BE2C (cell line): ENCODE data around the gene RIC3.
"Not testable (repeated sequence)": the region's sequence is repeated elsewhere in the genome, so short reads cannot be mapped to it uniquely, and the experiment has no call there.

Source experiments
- DNase-seq: peaks from one replicate; pipeline ENCODE4 v3.0.0-alpha.2; 2020
- H3K27me3 ChIP-seq: fragments of 250-450 bp; sonication (Bioruptor Pico); 2 replicates; pipeline ENCODE4 v1.5.1; 2020; ENCODE audit warnings: mild to moderate bottlenecking
- H3K36me3 ChIP-seq: fragments of 250-450 bp; sonication (Bioruptor Pico); 2 replicates; pipeline ENCODE4 v1.5.1; 2020; ENCODE audit warnings: mild to moderate bottlenecking
- H3K4me1 ChIP-seq: fragments of 250-450 bp; sonication (Bioruptor Pico); 2 replicates; pipeline ENCODE4 v1.5.1; 2020
- H3K4me3 ChIP-seq: 2 replicates; pipeline ENCODE4 v1.5.1; 2011; ENCODE audit warnings: low read depth, low read length
- H3K9me3 ChIP-seq: fragments of 250-450 bp; sonication (Bioruptor Pico); 2 replicates; pipeline ENCODE4 v1.5.1; 2020
- TF ChIP-seq, protein P1 (sequence below): IDR thresholded peaks from 2 replicates; pipeline ENCODE4 v1.5.1; 2012; ENCODE audit warnings: mild to moderate bottlenecking, low read depth, low read length

Gene RIC3

DNA sequence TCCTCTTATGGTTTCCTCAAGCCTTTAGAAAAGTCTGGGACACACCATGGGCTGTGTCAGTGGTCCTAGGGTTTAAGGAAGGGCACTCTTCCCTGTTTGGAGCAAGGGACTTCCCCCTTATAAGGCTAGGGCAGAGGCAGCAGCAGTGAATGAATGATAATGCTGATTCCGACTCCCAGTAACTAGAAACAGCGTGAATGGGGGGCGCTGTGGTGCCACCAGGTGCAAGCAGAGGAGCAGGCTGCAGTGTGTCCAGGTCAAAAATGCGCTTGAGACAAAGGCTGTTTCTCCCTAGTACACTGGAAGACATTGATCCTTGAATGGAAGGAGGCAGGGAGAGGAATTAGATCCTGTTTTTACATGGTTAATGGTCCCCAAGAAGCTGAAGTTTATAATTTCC is 11.6 kb upstream of the RIC3 start:
- H3K9me3 ChIP-seq: no peaks in the 10 kb centered on the region
- DNase-seq: no peak
- no peaks in the 10 kb centered on the region for H3K36me3 ChIP-seq
- TF ChIP-seq, protein P1, sequence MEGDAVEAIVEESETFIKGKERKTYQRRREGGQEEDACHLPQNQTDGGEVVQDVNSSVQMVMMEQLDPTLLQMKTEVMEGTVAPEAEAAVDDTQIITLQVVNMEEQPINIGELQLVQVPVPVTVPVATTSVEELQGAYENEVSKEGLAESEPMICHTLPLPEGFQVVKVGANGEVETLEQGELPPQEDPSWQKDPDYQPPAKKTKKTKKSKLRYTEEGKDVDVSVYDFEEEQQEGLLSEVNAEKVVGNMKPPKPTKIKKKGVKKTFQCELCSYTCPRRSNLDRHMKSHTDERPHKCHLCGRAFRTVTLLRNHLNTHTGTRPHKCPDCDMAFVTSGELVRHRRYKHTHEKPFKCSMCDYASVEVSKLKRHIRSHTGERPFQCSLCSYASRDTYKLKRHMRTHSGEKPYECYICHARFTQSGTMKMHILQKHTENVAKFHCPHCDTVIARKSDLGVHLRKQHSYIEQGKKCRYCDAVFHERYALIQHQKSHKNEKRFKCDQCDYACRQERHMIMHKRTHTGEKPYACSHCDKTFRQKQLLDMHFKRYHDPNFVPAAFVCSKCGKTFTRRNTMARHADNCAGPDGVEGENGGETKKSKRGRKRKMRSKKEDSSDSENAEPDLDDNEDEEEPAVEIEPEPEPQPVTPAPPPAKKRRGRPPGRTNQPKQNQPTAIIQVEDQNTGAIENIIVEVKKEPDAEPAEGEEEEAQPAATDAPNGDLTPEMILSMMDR: no peak
- no peak overlapping the region for H3K4me3 ChIP-seq
- H3K4me1 ChIP-seq: no peaks in the 10 kb centered on the region
- no peaks in the 10 kb centered on the region for H3K27me3 ChIP-seq

GRCh38 chr11:8178297-8178696 is 9.5 kb upstream of the RIC3 start:
- Histone ChIP-seq H3K36me3 (no peaks in the 10 kb centered on the region), H3K27me3 (no peaks in the 10 kb centered on the region), H3K9me3 (no peaks in the 10 kb centered on the region), H3K4me3 (no peak overlapping the region), H3K4me1 (no peaks in the 10 kb centered on the region)
- TF ChIP-seq, protein P1: no peak
- DNase-seq: no peak

- Histone ChIP-seq H3K9me3 (no peaks in the 10 kb centered on the region), H3K4me3 (no peak overlapping the region), H3K36me3 (no peaks in the 10 kb centered on the region), H3K27me3 (no peaks in the 10 kb centered on the region), H3K4me1 (no peaks in the 10 kb centered on the region)
- DNase-seq: no peak
- TF ChIP-seq, protein P1: no peak
These were observed 8.3 kb upstream of the RIC3 start for GRCh38 chr11:8177136-8177535.

DNA sequence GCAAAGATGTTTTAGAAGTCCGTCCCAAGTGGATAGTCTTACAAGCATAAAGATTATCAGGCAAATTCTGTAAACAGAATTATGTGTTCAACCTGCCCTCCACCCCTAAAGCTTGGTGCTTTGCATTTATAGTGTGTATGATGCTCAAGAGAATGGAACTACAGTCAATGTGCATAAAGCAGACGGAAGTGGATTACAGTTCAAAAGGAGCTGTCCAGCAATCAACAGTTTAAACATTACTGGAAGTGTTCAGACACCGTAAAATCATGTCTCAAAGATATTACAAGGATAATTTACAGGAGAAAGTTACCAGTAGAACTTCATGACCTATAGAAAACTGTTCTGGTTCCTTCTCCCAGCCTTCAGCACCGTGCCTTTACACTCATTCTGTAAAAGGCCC is 1.0 kb downstream of the RIC3 start:
- peak overlapping the region; percentile 69 for H3K4me3 ChIP-seq
- H3K4me1 ChIP-seq: no peaks in the 10 kb centered on the region
- no peaks in the 10 kb centered on the region for H3K36me3 ChIP-seq
- no peaks in the 10 kb centered on the region for H3K27me3 ChIP-seq
- DNase-seq: no peak
- no peaks in the 10 kb centered on the region for H3K9me3 ChIP-seq
- TF ChIP-seq, protein P1: no peak

- Histone ChIP-seq H3K27me3 (no peaks in the 10 kb centered on the region), H3K4me1 (no peaks in the 10 kb centered on the region), H3K36me3 (no peaks in the 10 kb centered on the region), H3K4me3 (no peak overlapping the region), H3K9me3 (no peaks in the 10 kb centered on the region)
- TF ChIP-seq, protein P1: no peak
- DNase-seq: no peak
These were observed 4.1 kb downstream of the RIC3 start for GRCh38 chr11:8164746-8165145.

- H3K36me3 ChIP-seq, H3K27me3 ChIP-seq, H3K4me3 ChIP-seq, DNase-seq, H3K9me3 ChIP-seq, H3K4me1 ChIP-seq: not testable (repeated sequence)
These were observed 7.1 kb downstream of the RIC3 start for GRCh38 chr11:8161627-8162304.
